ENCODE data around the gene BLOC1S6. TPM values are rescaled to one million over a fixed set of nuclear protein-coding genes. Genes with fewer than 3 reads are reported as not detected.
A peak's percentile ranks its signal among the peaks of the same experiment; 100 is the strongest.

The BLOC1S6 gene
- polyA plus RNA-seq, 2 of the 4 experiments (the other 2 are of a cell fraction), result 19.0 to 30.9 TPM

GRCh38 chr15:45630917-45631691 lies 43.9 kb downstream of the BLOC1S6 start:
- ChIA-PET CTCF (interaction anchor here (1.6 kb wide), 1 partner anchor 200 kb away, joined by 4 read pairs; no protein-coding TSS in a partner anchor), POLR2A (no interaction called here)
- no peak for TF ChIP-seq RARB (CRISPR knock-in tag; IDR thresholded peaks at IDR 0.05)
- no peak for TF ChIP-seq HOXB13 (CRISPR knock-in tag; IDR thresholded peaks at IDR 0.05; ENCODE audit: low read depth)
- TF ChIP-seq CEBPB (IDR thresholded peaks at IDR 0.05), result no peak
- TF ChIP-seq TFCP2L1 (CRISPR knock-in tag; IDR thresholded peaks at IDR 0.05), result no peak
- TF ChIP-seq MAFK (IDR thresholded peaks at IDR 0.05; ENCODE audit: partially characterized antibody), result no peak
- no peak for TF ChIP-seq MAX (IDR thresholded peaks at IDR 0.05)
- TF ChIP-seq JUN (IDR thresholded peaks at IDR 0.05), result no peak
- H3K4me3 ChIP-seq, result no peak overlapping the region
- DNase-seq (ENCODE audit: low read depth in 1 of 2, low spot score in 1 of 2) (peak in 1 of 2 experiments; percentile 48), FAIRE-seq (no peak), ATAC-seq (no peak)
- 74% methylated on average over 7 of the region's 7 CpGs for WGBS (ENCODE audit: missing lambda C conversion rate)
- H3K9me3 ChIP-seq, result no peaks in the 10 kb centered on the region
- peak overlapping the region; percentile 65 to 80 for H3K27ac ChIP-seq
- peaks cover 14% of the 10 kb centered on the region; the same call in 2 of the 3 replicates for H3K4me1 ChIP-seq
- peak overlapping the region; percentile 63 for H3K4me2 ChIP-seq

- DNase-seq (ENCODE audit: low read depth in 1 of 2, low spot score in 1 of 2), result no peak
- H3K9me3 ChIP-seq, result no peaks in the 10 kb centered on the region
- no peak overlapping the region for H3K4me3 ChIP-seq
- CTCF ChIA-PET, result no interaction called here
- POLR2A ChIA-PET, result no interaction called here
- no peak for ATAC-seq
- peaks cover 20% of the 10 kb centered on the region for H3K4me1 ChIP-seq
- TF ChIP-seq ZC3H11A (IDR thresholded peaks at IDR 0.05) (no peak), FOXS1 (CRISPR knock-in tag; IDR thresholded peaks at IDR 0.05) (no peak), HEYL (CRISPR knock-in tag; IDR thresholded peaks at IDR 0.05) (no peak), MYC (IDR thresholded peaks at IDR 0.05; ENCODE audit: borderline replicate concordance, low read length) (no peak), KDM1A (IDR thresholded peaks at IDR 0.05; ENCODE audit: low read depth) (no peak), HOXA7 (CRISPR knock-in tag; IDR thresholded peaks at IDR 0.05) (no peak), BCL3 (IDR thresholded peaks at IDR 0.05) (no peak), SREBF2 (IDR thresholded peaks at IDR 0.05) (no peak), CEBPB (IDR thresholded peaks at IDR 0.05) (no peak), TP53 (CRISPR knock-in tag; IDR thresholded peaks at IDR 0.05) (no peak), JUN (IDR thresholded peaks at IDR 0.05) (no peak), RCOR1 (IDR thresholded peaks at IDR 0.05; ENCODE audit: low read depth, low read length) (no peak), TFCP2L1 (CRISPR knock-in tag; IDR thresholded peaks at IDR 0.05) (no peak), CBX8 (IDR thresholded peaks at IDR 0.05) (no peak), EHF (CRISPR knock-in tag; IDR thresholded peaks at IDR 0.05) (no peak), FOSL2 (IDR thresholded peaks at IDR 0.05) (no peak), FOSL2 (CRISPR knock-in tag; IDR thresholded peaks at IDR 0.05) (no peak)
- peak overlapping the region; percentile 63 for H3K4me2 ChIP-seq
- FAIRE-seq, result no peak
- H3K27ac ChIP-seq, result peak overlapping the region; percentile 65 to 80
- 64% methylated on average over 2 of the region's 2 CpGs for WGBS (ENCODE audit: missing lambda C conversion rate)
Measured at GRCh38 chr15:45631776-45632175, 44.6 kb downstream of the BLOC1S6 start.

- H3K4me3 ChIP-seq, result peak within 1 kb of the TSS; percentile 73
- TF ChIP-seq RNF2 (IDR thresholded peaks at IDR 0.05; ENCODE audit: borderline replicate concordance, low read depth) (no peak), USF2 (IDR thresholded peaks at IDR 0.05) (peak; percentile 52), MYC (IDR thresholded peaks at IDR 0.05; ENCODE audit: borderline replicate concordance, low read length) (peak; percentile 19; the same call in 1 of the 2 replicates), POLR2A (IDR thresholded peaks at IDR 0.05; ENCODE audit: low read length) (peak; percentile 49), FOSL2 (IDR thresholded peaks at IDR 0.05) (no peak), FOSL2 (CRISPR knock-in tag; IDR thresholded peaks at IDR 0.05) (0 out of 2 replicates have a peak, but pooled peaks have one; percentile 5), RARB (CRISPR knock-in tag; IDR thresholded peaks at IDR 0.05) (no peak), JUN (IDR thresholded peaks at IDR 0.05) (peak; percentile 55 to 67; a peak in 2 of 5 replicates), MAFK (IDR thresholded peaks at IDR 0.05; ENCODE audit: partially characterized antibody) (peak; percentile 46), MAX (IDR thresholded peaks at IDR 0.05) (peak; percentile 45; the same call in 1 of the 2 replicates), CEBPB (IDR thresholded peaks at IDR 0.05) (peak in 1 of 2 experiments; percentile 60; a peak in 2 of 4 replicates), PHF8 (IDR thresholded peaks at IDR 0.05; ENCODE audit: borderline replicate concordance, low read depth) (peak; percentile 31), ATOH8 (CRISPR knock-in tag; IDR thresholded peaks at IDR 0.05; ENCODE audit: low read depth) (no peak), BCL3 (IDR thresholded peaks at IDR 0.05) (peak; percentile 71; the same call in 1 of the 3 replicates)
- 0% methylated on average over 14 of the region's 53 CpGs for WGBS (ENCODE audit: missing lambda C conversion rate)
- H3K9me3 ChIP-seq, result no peaks in the 10 kb centered on the region
- no peak for FAIRE-seq
- POLR2A ChIA-PET, result interaction anchor here (0.8 to 1.3 kb wide), 3 partner anchors 11 to 48 kb away, joined by 3 to 4 read pairs (median 4); no protein-coding TSS in a partner anchor
- peak; percentile 88 to 90 for ATAC-seq
- peak; percentile 61 to 86 for DNase-seq (ENCODE audit: low read depth in 1 of 2, low spot score in 1 of 2)
- H3K4me1 ChIP-seq, result peaks cover 48% of the 10 kb centered on the region
- peak within 1 kb of the TSS; percentile 86 for H3K4me2 ChIP-seq
- CTCF ChIA-PET, result interaction anchor here (0.8 to 1.4 kb wide), 4 partner anchors 14 to 205 kb away, joined by 3 to 5 read pairs (median 3); no protein-coding TSS in a partner anchor
- peak within 1 kb of the TSS; percentile 89 to 92 for H3K27ac ChIP-seq
Measured at GRCh38 chr15:45634432-45635190, 47.4 kb downstream of the BLOC1S6 start, which contains the start of gene SQOR. SQOR (plus strand) TSS chr15:45635029; CDS start chr15:45658924, 23,895 bp downstream.

Data from A549 (cell line).